HEK293T (cell line): Measurements from ENCODE around the gene TKTL1.

Source experiments
- CTCF ChIA-PET: fragments of 350-600 bp; formaldehyde crosslinking; extraction: SDS; loops from one replicate; lab custom pipeline; 2021; ENCODE audit warnings: antibody characterized with exemption, inconsistent platforms; lab: Yijun Ruan, JAX
- POLR2A ChIA-PET: fragments of 350-600 bp; formaldehyde crosslinking; extraction: SDS; loops from one replicate; lab custom pipeline; 2020; ENCODE audit warnings: antibody characterized with exemption, inconsistent platforms; lab: Yijun Ruan, JAX
- DNase-seq: peaks from one replicate; pipeline ENCODE4 v3.0.0; 2012; ENCODE audit warnings: mixed read lengths; ENCODE audit errors: extremely low spot score
- ARNT ChIP-seq: fragments of 450-650 bp; IDR thresholded peaks from 2 replicates; pipeline ENCODE4 v1.6.1; 2017; ENCODE audit warnings: mild to moderate bottlenecking
- BHLHE40 ChIP-seq: fragments of 450-650 bp; IDR thresholded peaks from 2 replicates; pipeline ENCODE4 v1.6.1; 2016; ENCODE audit warnings: mild to moderate bottlenecking, moderate library complexity, borderline replicate concordance
- CTBP1 ChIP-seq: fragments of 450-650 bp; IDR thresholded peaks from 2 replicates; pipeline ENCODE4 v1.6.1; 2016; ENCODE audit warnings: borderline replicate concordance
- ELF4 ChIP-seq: fragments of 450-650 bp; IDR thresholded peaks from 2 replicates; pipeline ENCODE4 v1.6.1; 2017; ENCODE audit warnings: antibody characterized with exemption
- FOXA1 ChIP-seq: fragments of 450-650 bp; IDR thresholded peaks from 2 replicates; pipeline ENCODE4 v1.6.1; 2016; ENCODE audit warnings: mild to moderate bottlenecking
- FOXK2 ChIP-seq: fragments of 450-650 bp; IDR thresholded peaks from 2 replicates; pipeline ENCODE4 v1.6.1; 2016; ENCODE audit warnings: mild to moderate bottlenecking
- FOXM1 ChIP-seq: fragments of 450-650 bp; IDR thresholded peaks from 2 replicates; pipeline ENCODE4 v1.6.1; 2017; ENCODE audit warnings: mild to moderate bottlenecking, borderline replicate concordance
- HDGF ChIP-seq: fragments of 450-650 bp; IDR thresholded peaks from 2 replicates; pipeline ENCODE4 v1.6.1; 2017; ENCODE audit warnings: antibody characterized with exemption, borderline replicate concordance
- L3MBTL2 ChIP-seq: fragments of 450-650 bp; conservative IDR thresholded peaks from 2 replicates; pipeline ENCODE4 v1.6.1; 2016; ENCODE audit warnings: mild to moderate bottlenecking
- LEF1 ChIP-seq: fragments of 450-650 bp; IDR thresholded peaks from 2 replicates; pipeline ENCODE4 v1.6.1; 2017; ENCODE audit warnings: mild to moderate bottlenecking, borderline replicate concordance
- NFRKB ChIP-seq: fragments of 450-650 bp; IDR thresholded peaks from 2 replicates; pipeline ENCODE4 v1.6.1; 2016; ENCODE audit warnings: mild to moderate bottlenecking, moderate library complexity
- SP1 ChIP-seq: fragments of 450-650 bp; IDR thresholded peaks from 2 replicates; pipeline ENCODE4 v1.6.1; 2017
- SUZ12 ChIP-seq: fragments of 450-650 bp; IDR thresholded peaks from 2 replicates; pipeline ENCODE4 v1.6.1; 2016; ENCODE audit warnings: mild to moderate bottlenecking
- TARDBP ChIP-seq: fragments of 450-650 bp; IDR thresholded peaks from 2 replicates; pipeline ENCODE4 v1.6.1; 2016
- ZNF384 ChIP-seq: fragments of 450-650 bp; IDR thresholded peaks from 2 replicates; pipeline ENCODE4 v1.6.1; 2016
- TF ChIP-seq, protein P1 (sequence below): fragments of 450-650 bp; IDR thresholded peaks from 2 replicates; pipeline ENCODE4 v1.6.1; 2016

TKTL1 gene

GRCh38 chrX:154362085-154362742 lies 66.6 kb downstream of the TKTL1 start:
- TF ChIP-seq LEF1 (no peak), SUZ12 (no peak), TARDBP (no peak), L3MBTL2 (no peak), NFRKB (no peak), ELF4 (no peak), SP1 (no peak), ARNT (no peak), ZNF384 (no peak), CTBP1 (no peak), FOXM1 (no peak), FOXA1 (no peak), HDGF (no peak), BHLHE40 (no peak), FOXK2 (no peak)
- TF ChIP-seq, protein P1, sequence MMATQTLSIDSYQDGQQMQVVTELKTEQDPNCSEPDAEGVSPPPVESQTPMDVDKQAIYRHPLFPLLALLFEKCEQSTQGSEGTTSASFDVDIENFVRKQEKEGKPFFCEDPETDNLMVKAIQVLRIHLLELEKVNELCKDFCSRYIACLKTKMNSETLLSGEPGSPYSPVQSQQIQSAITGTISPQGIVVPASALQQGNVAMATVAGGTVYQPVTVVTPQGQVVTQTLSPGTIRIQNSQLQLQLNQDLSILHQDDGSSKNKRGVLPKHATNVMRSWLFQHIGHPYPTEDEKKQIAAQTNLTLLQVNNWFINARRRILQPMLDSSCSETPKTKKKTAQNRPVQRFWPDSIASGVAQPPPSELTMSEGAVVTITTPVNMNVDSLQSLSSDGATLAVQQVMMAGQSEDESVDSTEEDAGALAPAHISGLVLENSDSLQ = no peak
- POLR2A ChIA-PET = interaction anchor here (0.5 to 1.5 kb wide), 2 partner anchors 35 to 183 kb away, joined by 3 read pairs; no protein-coding TSS in a partner anchor
- no peak for DNase-seq
- CTCF ChIA-PET = interaction anchor here (1.5 kb wide), 1 partner anchor 44 kb away, joined by 3 read pairs; no protein-coding TSS in a partner anchor

- TF ChIP-seq NFRKB (no peak), FOXK2 (no peak), BHLHE40 (no peak), ARNT (no peak), TARDBP (no peak), FOXM1 (no peak), CTBP1 (no peak)
- no peak for DNase-seq
- CTCF ChIA-PET = interaction anchor here (0.9 to 1.1 kb wide), 2 partner anchors 10 to 42 kb away, joined by 3 read pairs; no protein-coding TSS in a partner anchor
- POLR2A ChIA-PET = interaction anchor here (0.7 kb wide), 1 partner anchor 516 kb away, joined by 3 read pairs; no protein-coding TSS in a partner anchor
Observed at GRCh38 chrX:154363706-154364439, 68.3 kb downstream of the TKTL1 start.

GRCh38 chrX:154365052-154365600 lies 69.5 kb downstream of the TKTL1 start:
- TF ChIP-seq L3MBTL2 (no peak), HDGF (no peak), FOXM1 (no peak), FOXK2 (no peak), ARNT (no peak), SP1 (no peak)
- TF ChIP-seq, protein P1 = no peak
- POLR2A ChIA-PET = no interaction called here
- no peak for DNase-seq
- CTCF ChIA-PET = no interaction called here

DNA sequence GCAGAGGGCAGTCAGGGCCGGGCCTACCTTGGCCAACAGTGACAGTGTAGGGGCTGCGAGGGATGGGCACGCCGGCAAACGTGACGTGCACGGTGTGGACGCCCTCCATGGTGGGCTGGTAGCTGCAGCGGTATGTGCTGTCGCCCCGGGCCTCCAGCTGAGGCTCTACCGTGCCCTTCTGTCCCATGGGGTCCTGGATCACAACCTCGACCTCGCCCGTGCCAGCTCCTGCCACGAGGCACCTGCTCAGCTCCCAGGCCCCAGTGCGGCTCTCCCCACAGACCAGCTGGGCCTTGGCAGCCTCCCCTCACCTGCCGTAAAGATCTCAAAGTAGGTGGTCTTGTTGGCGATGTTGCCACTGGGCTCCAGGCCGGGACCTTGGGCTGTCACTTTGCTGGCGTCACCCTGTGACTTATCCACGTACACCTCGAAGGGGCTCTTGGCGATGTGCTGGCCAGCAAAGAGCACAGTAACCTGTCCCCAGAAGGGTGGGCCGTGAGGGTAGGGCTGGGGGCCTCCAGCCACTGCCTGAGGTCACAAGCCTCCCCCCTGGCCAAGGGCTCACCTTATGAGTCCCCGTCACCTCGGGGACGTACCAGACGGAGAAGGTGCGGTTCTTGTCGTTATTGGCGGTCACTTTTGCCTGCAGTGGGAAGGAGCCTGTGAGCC lies 70.5 kb downstream of the TKTL1 start:
- ChIA-PET CTCF (no interaction called here), POLR2A (interaction anchor here (0.6 to 1.1 kb wide), 2 partner anchors 32 to 183 kb away, joined by 3 to 4 read pairs; partner anchors contain the start of gene RPL10)
- no peak for DNase-seq
- TF ChIP-seq, protein P1 = no peak
- no peak for TF ChIP-seq LEF1
- TF ChIP-seq BHLHE40 = no peak
- no peak for TF ChIP-seq ZNF384
- TF ChIP-seq FOXM1 = no peak
- no peak for TF ChIP-seq L3MBTL2
- no peak for TF ChIP-seq ARNT
- no peak for TF ChIP-seq CTBP1
- no peak for TF ChIP-seq HDGF
- no peak for TF ChIP-seq FOXA1

DNA sequence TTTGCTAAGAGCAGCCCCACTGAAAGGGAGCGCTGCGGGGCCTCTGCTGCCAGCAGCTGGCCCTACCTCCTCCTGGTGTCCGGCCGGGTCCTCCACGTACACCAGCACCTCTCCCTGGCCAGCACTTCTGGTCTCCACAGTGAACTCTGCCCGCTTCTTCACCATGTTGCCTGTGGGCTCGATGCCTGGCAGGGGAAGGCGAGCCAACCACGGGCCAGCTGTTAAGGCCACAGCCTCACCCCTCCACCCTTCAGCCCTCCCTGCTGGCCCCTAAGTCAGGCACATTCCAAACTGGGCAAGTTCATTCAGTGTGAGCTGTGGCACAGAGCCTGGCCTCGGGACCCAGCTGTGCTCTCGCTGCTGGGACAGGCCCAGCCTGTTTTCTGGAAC lies 71.1 kb downstream of the TKTL1 start:
- DNase-seq = no peak
- POLR2A ChIA-PET = interaction anchor here (1.1 kb wide), 1 partner anchor 31 kb away, joined by 4 read pairs; the partner anchor contains the start of gene RPL10
- CTCF ChIA-PET = no interaction called here
- no peak for TF ChIP-seq SUZ12
- TF ChIP-seq, protein P1 = no peak
- TF ChIP-seq HDGF = no peak
- no peak for TF ChIP-seq FOXK2
- TF ChIP-seq ZNF384 = no peak
- no peak for TF ChIP-seq ELF4
- TF ChIP-seq FOXA1 = no peak
- TF ChIP-seq BHLHE40 = no peak
- no peak for TF ChIP-seq LEF1
- TF ChIP-seq SP1 = no peak
